HG02870 (cell line): ENCODE results near the gene CCDC7.

Experiments used
- ATAC-seq: cut with Tn5 transposase; IDR thresholded peaks from one replicate; pipeline ENCODE4 v1.9.1; 2021; ENCODE audit warnings: mild to moderate bottlenecking, moderate library complexity; ENCODE audit not compliant: unreplicated experiment

CCDC7 gene

DNA sequence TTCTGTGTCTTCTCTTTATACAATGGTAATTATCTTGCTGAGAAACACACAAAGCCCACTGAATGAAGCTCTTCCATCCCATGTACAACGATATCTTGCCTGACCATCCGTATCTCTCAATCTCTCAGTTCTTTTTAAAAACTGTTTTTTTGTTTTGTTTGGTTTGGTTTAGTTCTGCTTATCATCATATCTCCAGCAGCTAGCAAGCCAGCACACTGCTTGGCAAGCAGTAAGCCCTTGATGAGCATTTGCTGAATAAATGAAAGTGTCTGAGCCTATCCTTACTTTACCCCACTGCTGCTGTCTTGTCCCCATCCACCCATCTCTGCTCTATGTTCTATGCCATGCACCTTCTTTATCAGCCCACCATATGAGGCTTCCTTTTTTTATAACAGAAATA is 477.9 kb downstream of the CCDC7 start:
- ATAC-seq = no peak
